ENCODE results near the gene TRIM67. TPM values are rescaled to one million over a fixed set of nuclear protein-coding genes. Genes with fewer than 3 reads are reported as not detected.

TRIM67 gene
- total and polyA plus RNA-seq, 9 of the 15 experiments (the other 6 are each of a cell fraction or from before 2014, with no cell fraction given): 0.04 to 0.60 (median 0.31) TPM

DNA sequence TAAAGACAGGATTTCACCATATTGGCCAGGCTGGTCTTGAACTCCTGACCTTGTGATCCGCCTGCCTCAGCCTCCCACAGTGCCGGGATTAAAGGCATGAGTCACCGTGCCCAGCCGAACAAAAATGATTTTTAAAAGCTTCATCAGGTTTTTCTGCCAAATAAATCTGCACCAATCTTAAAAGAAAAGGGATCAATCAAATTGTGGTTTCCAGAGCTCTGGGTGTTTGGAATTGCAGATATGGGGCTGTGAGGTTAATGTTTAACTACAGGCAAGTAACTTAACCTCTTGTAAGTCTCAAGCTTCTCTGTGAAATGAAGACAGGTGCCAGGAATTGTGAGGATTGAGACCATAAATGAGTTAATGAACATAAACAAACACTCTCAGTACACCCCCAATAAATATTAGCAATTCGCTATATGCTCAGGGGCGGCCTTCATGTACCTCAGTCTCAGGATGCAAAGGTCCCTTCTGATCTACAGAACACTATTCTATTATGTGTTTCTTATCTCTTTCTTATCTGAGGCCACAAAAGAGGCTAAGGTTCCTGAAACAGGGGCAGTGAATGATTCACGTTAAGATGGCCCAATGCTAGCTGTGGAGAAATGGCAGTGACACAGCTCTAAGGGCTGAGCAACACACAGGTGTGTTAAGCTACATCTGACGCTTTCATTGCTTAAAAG is 72.0 kb downstream of the TRIM67 start (continued):
- TF ChIP-seq KDM1A (IDR thresholded peaks at IDR 0.05) (peak; percentile 15 to 52; a peak in 2 of 4 replicates), NFE2 (IDR thresholded peaks at IDR 0.05; ENCODE audit: low read depth) (0 out of 2 replicates have a peak, but pooled peaks have one; percentile 10), ZSCAN32 (CRISPR knock-in tag; IDR thresholded peaks at IDR 0.05) (no peak), JUND (IDR thresholded peaks at IDR 0.05; ENCODE audit: borderline replicate concordance, low read depth, low read length) (0 out of 2 replicates have a peak, but pooled peaks have one; percentile 9), JUND (tag; IDR thresholded peaks at IDR 0.05; ENCODE audit: borderline replicate concordance, low read depth, low read length) (no peak), CREBBP (IDR thresholded peaks at IDR 0.05; ENCODE audit: low read depth, low read length) (no peak), NCOR1 (IDR thresholded peaks at IDR 0.05) (no peak)
- TF ChIP-seq, protein P1, sequence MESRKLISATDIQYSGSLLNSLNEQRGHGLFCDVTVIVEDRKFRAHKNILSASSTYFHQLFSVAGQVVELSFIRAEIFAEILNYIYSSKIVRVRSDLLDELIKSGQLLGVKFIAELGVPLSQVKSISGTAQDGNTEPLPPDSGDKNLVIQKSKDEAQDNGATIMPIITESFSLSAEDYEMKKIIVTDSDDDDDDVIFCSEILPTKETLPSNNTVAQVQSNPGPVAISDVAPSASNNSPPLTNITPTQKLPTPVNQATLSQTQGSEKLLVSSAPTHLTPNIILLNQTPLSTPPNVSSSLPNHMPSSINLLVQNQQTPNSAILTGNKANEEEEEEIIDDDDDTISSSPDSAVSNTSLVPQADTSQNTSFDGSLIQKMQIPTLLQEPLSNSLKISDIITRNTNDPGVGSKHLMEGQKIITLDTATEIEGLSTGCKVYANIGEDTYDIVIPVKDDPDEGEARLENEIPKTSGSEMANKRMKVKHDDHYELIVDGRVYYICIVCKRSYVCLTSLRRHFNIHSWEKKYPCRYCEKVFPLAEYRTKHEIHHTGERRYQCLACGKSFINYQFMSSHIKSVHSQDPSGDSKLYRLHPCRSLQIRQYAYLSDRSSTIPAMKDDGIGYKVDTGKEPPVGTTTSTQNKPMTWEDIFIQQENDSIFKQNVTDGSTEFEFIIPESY (CRISPR knock-in tag; IDR thresholded peaks at IDR 0.05): 0 out of 2 replicates have a peak, but pooled peaks have one; percentile 28

GRCh38 chr1:231234506-231234905 is 72.6 kb downstream of the TRIM67 start:
- no peaks in the 10 kb centered on the region for H3K9me3 ChIP-seq (replicated peaks; ENCODE audit: control insufficient read depth, insufficient read depth, low read depth, low read length)
- no peaks in the 10 kb centered on the region for H3K27me3 ChIP-seq (ENCODE audit: control insufficient read depth in 2 of 2, insufficient read depth in 2 of 2, low read length in 2 of 2)
- no peak for FAIRE-seq
- TF ChIP-seq CBX8 (IDR thresholded peaks at IDR 0.05; ENCODE audit: borderline replicate concordance, extremely low read depth, low read depth, low read length, poor library complexity, severe bottlenecking) (no peak), ETV5 (CRISPR knock-in tag; IDR thresholded peaks at IDR 0.05; ENCODE audit: low read depth) (no peak), RNF2 (IDR thresholded peaks at IDR 0.05) (no peak), SIN3A (IDR thresholded peaks at IDR 0.05; ENCODE audit: borderline replicate concordance in 2 of 2, control insufficient read depth in 1 of 2, low read depth in 2 of 2, low read length in 2 of 2) (no peak)
- TF ChIP-seq, protein P2, sequence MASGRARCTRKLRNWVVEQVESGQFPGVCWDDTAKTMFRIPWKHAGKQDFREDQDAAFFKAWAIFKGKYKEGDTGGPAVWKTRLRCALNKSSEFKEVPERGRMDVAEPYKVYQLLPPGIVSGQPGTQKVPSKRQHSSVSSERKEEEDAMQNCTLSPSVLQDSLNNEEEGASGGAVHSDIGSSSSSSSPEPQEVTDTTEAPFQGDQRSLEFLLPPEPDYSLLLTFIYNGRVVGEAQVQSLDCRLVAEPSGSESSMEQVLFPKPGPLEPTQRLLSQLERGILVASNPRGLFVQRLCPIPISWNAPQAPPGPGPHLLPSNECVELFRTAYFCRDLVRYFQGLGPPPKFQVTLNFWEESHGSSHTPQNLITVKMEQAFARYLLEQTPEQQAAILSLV (tag; IDR thresholded peaks at IDR 0.05): no peak
- TF ChIP-seq, protein P3, sequence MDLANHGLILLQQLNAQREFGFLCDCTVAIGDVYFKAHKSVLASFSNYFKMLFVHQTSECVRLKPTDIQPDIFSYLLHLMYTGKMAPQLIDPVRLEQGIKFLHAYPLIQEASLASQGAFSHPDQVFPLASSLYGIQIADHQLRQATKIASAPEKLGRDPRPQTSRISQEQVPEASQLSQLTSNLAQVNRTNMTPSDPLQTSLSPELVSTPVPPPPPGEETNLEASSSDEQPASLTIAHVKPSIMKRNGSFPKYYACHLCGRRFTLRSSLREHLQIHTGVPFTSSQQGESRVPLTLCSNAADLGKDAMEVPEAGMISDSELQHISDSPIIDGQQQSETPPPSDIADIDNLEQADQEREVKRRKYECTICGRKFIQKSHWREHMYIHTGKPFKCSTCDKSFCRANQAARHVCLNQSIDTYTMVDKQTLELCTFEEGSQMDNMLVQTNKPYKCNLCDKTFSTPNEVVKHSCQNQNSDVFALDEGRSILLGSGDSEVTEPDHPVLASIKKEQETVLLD (IDR thresholded peaks at IDR 0.05): no peak
- peak; percentile 45 for ATAC-seq
- DNase-seq (ENCODE audit: extremely low read depth in 1 of 4, low spot score in 3 of 4): no peak
- H3K4me3 ChIP-seq: no peak overlapping the region
- H3K4me2 ChIP-seq (ENCODE audit: insufficient read depth, low read length): no peak overlapping the region
- H2AFZ ChIP-seq (ENCODE audit: low read depth, low read length): no peak overlapping the region
- no peak overlapping the region; a peak in 1 of 4 replicates for H3K9ac ChIP-seq (ENCODE audit: insufficient read depth in 1 of 2, low read depth in 2 of 2, low read length in 2 of 2)
- peaks cover 0 to 10% of the 10 kb centered on the region in 2 experiments; a peak in 2 of 5 replicates for H3K4me1 ChIP-seq (replicated peaks in 1 of 2; ENCODE audit: control insufficient read depth in 2 of 2, insufficient read depth in 2 of 2, low read length in 2 of 2)
- H3K36me3 ChIP-seq (ENCODE audit: control insufficient read depth, insufficient read depth, low read length): peaks cover 66% of the 10 kb centered on the region
- POLR2A ChIA-PET: interaction anchor here (1.5 kb wide), 1 partner anchor 10 kb away, joined by 3 read pairs; no protein-coding TSS in a partner anchor
- no TSS peak for BruUV-seq (replicated peaks)
- peaks cover 8% of the 10 kb centered on the region; the same call in 2 of the 3 replicates for H3K79me2 ChIP-seq (ENCODE audit: control insufficient read depth, insufficient read depth, low read length)
- WGBS (ENCODE audit: insufficient coverage, low coverage, missing lambda C conversion rate): 60% methylated on average over 3 of the region's 3 CpGs
- intact Hi-C loops (cut with micrococcal nuclease): no loop called here
- no peak overlapping the region; the same call in 2 of the 3 replicates for H3K27ac ChIP-seq (ENCODE audit: extremely low read depth, low read depth, low read length)
- no peaks in the 10 kb centered on the region for H3K9me1 ChIP-seq (ENCODE audit: control insufficient read depth, insufficient read depth, low read length)
- in situ Hi-C loops (cut with MboI): no loop called here
- H4K20me1 ChIP-seq (replicated peaks; ENCODE audit: control insufficient read depth, insufficient read depth, low read length): 0 out of 2 replicates have a peak, but pooled peaks cover 2% of the 10 kb centered on the region
- CTCF ChIA-PET (ENCODE audit: low intra/inter-chr PET ratio): no interaction called here

All from K562 (cell line).